GM23248 (cell line): ENCODE data around the gene THSD4. TPM values are rescaled to one million over a fixed set of nuclear protein-coding genes. Genes with fewer than 3 reads are reported as not detected.

Experiments
- DNase-seq: peaks from one replicate; pipeline ENCODE4 v3.0.0-alpha.2; 2015
- H2AFZ ChIP-seq: fragments of 200-600 bp; sonication (generic); 2 replicates; pipeline ENCODE4 v1.6.1; 2016; ENCODE audit warnings: antibody characterized with exemption
- H3F3A ChIP-seq: fragments of 200-600 bp; sonication (generic); 2 replicates; pipeline ENCODE4 v1.6.1; 2016; ENCODE audit warnings: mild to moderate bottlenecking, antibody characterized with exemption, mixed run types; ENCODE audit not compliant: insufficient read depth
- H3K27ac ChIP-seq: fragments of 200-600 bp; sonication (generic); 2 replicates; pipeline ENCODE4 v1.5.1; 2016; ENCODE audit warnings: mild to moderate bottlenecking
- H3K27me3 ChIP-seq: fragments of 200-600 bp; sonication (generic); replicated peaks from 2 replicates; pipeline ENCODE4 v1.6.1; 2016; ENCODE audit warnings: mild to moderate bottlenecking; ENCODE audit not compliant: insufficient read depth
- H3K36me3 ChIP-seq: fragments of 200-600 bp; sonication (generic); 2 replicates; pipeline ENCODE4 v1.6.1; 2016; ENCODE audit warnings: low read depth, mild to moderate bottlenecking
- H3K4me1 ChIP-seq: fragments of 200-600 bp; sonication (generic); 2 replicates; pipeline ENCODE4 v1.6.1; 2016; ENCODE audit warnings: mild to moderate bottlenecking; ENCODE audit not compliant: insufficient read depth
- H3K4me2 ChIP-seq: fragments of 200-600 bp; sonication (generic); one replicate; pipeline ENCODE4 v1.6.1; 2016; ENCODE audit warnings: mild to moderate bottlenecking; ENCODE audit not compliant: unreplicated experiment
- H3K4me3 ChIP-seq: fragments of 200-600 bp; sonication (generic); 2 replicates; pipeline ENCODE4 v1.5.1; 2016; ENCODE audit warnings: mild to moderate bottlenecking
- H3K79me2 ChIP-seq: fragments of 200-600 bp; sonication (generic); 2 replicates; pipeline ENCODE4 v1.6.1; 2016; ENCODE audit warnings: mild to moderate bottlenecking; ENCODE audit not compliant: insufficient read depth
- H3K9ac ChIP-seq: fragments of 200-600 bp; sonication (generic); 2 replicates; pipeline ENCODE4 v1.6.1; 2016; ENCODE audit warnings: mild to moderate bottlenecking
- H3K9me2 ChIP-seq: fragments of 200-600 bp; sonication (generic); 2 replicates; pipeline ENCODE4 v1.6.1; 2016; ENCODE audit warnings: mixed run types, mild to moderate bottlenecking, moderate library complexity; ENCODE audit not compliant: insufficient read depth
- H3K9me3 ChIP-seq: fragments of 200-600 bp; sonication (generic); one replicate; pipeline ENCODE4 v1.6.1; 2017; ENCODE audit warnings: low read depth
- H4K20me1 ChIP-seq: fragments of 200-600 bp; sonication (generic); 2 replicates; pipeline ENCODE4 v1.6.0; 2016; ENCODE audit not compliant: insufficient read depth
- EZH2 ChIP-seq: fragments of 200-600 bp; sonication (generic); IDR thresholded peaks from 2 replicates; pipeline ENCODE4 v1.6.1; 2018; ENCODE audit warnings: antibody characterized with exemption, mild to moderate bottlenecking; ENCODE audit not compliant: insufficient read depth, poor library complexity, severe bottlenecking
- EZH2phosphoT487 ChIP-seq: fragments of 200-600 bp; sonication (generic); IDR thresholded peaks from 2 replicates; pipeline ENCODE4 v1.6.1; 2018; ENCODE audit warnings: antibody characterized with exemption, moderate library complexity, mild to moderate bottlenecking, low read depth; ENCODE audit not compliant: insufficient read depth
- WGBS, 2 experiments: methylation state at CpG; one replicate each; pipeline ENCODE4 v1.1.6; 2015 to 2017; ENCODE audit warnings: low lambda C conversion rate in 2 of 2, low coverage in 1 of 2; ENCODE audit errors: missing lambda C conversion rate in 2 of 2; 5-methylcytosine and 5-hydroxymethylcytosine counted together
- in situ Hi-C: fragments of 300-500 bp; cut with MboI; formaldehyde crosslinking; loops from 2 replicates; pipeline ENCODE4 v1.15.0; 2020
- polyA plus RNA-seq: library from polyadenylated mRNA; unstranded; fragments of >200 nt; fragmentation: Nextera tagmentation; extraction: Ambion mirVana; gene quantifications from 2 replicates; pipeline ENCODE4 v1.2.1, GENCODE V29; 2016
- total RNA-seq: library from RNA; depleted of rRNA; stranded (reverse); fragments of >200 nt; shearing (Covaris generic); gene quantifications from 2 replicates; pipeline ENCODE4 v1.2.3, GENCODE V29; 2014

Gene THSD4
- total and polyA plus RNA-seq, 2 experiments from 2014 or later = 14.2 to 58.9 TPM

- in situ Hi-C loops = no loop called here
Observed at GRCh38 chr15:71362556-71362955, 247.3 kb downstream of the THSD4 start.

GRCh38 chr15:71362987-71363968 lies 248.0 kb downstream of the THSD4 start:
- 90 to 92% methylated on average over 11 of the region's 11 CpGs for WGBS, 2 experiments
- no peak overlapping the region for H3K4me2 ChIP-seq
- no peaks in the 10 kb centered on the region for H3K9me3 ChIP-seq
- H3K79me2 ChIP-seq = no peaks in the 10 kb centered on the region
- no peak overlapping the region for H3K4me3 ChIP-seq
- no peak overlapping the region for H3K9ac ChIP-seq
- TF ChIP-seq EZH2phosphoT487 (no peak), EZH2 (no peak)
- H3K27me3 ChIP-seq = no peaks in the 10 kb centered on the region
- no peak for DNase-seq
- H3K9me2 ChIP-seq = no peaks in the 10 kb centered on the region
- H4K20me1 ChIP-seq = no peaks in the 10 kb centered on the region
- H2AFZ ChIP-seq = no peak overlapping the region
- H3K4me1 ChIP-seq = no peaks in the 10 kb centered on the region
- in situ Hi-C loops = no loop called here
- H3F3A ChIP-seq = no peaks in the 10 kb centered on the region
- H3K36me3 ChIP-seq = no peaks in the 10 kb centered on the region
- H3K27ac ChIP-seq = no peak overlapping the region

More at GRCh38 chr15:71362556-71362955, 247.3 kb downstream of the THSD4 start:
- no peak for TF ChIP-seq EZH2
- TF ChIP-seq EZH2phosphoT487 = no peak
- Histone ChIP-seq H3K9me3 (no peaks in the 10 kb centered on the region), H3K4me2 (no peak overlapping the region), H3K9ac (no peak overlapping the region), H3F3A (no peaks in the 10 kb centered on the region), H3K27ac (no peak overlapping the region), H3K4me3 (no peak overlapping the region), H2AFZ (no peak overlapping the region), H4K20me1 (no peaks in the 10 kb centered on the region), H3K27me3 (no peaks in the 10 kb centered on the region), H3K79me2 (no peaks in the 10 kb centered on the region), H3K36me3 (no peaks in the 10 kb centered on the region), H3K9me2 (no peaks in the 10 kb centered on the region), H3K4me1 (no peaks in the 10 kb centered on the region)
- DNase-seq = no peak
- 78 to 79% methylated on average over 8 of the region's 8 CpGs for WGBS, 2 experiments

- TF ChIP-seq EZH2 = no peak
- no peak for TF ChIP-seq EZH2phosphoT487
- Histone ChIP-seq H3K4me2 (no peak overlapping the region), H3K27me3 (no peaks in the 10 kb centered on the region), H4K20me1 (no peaks in the 10 kb centered on the region), H3K79me2 (no peaks in the 10 kb centered on the region), H3K4me3 (no peak overlapping the region), H3K9me2 (no peaks in the 10 kb centered on the region), H3F3A (no peaks in the 10 kb centered on the region), H3K36me3 (no peaks in the 10 kb centered on the region), H3K9me3 (no peaks in the 10 kb centered on the region), H3K9ac (no peak overlapping the region), H2AFZ (no peak overlapping the region), H3K27ac (no peak overlapping the region), H3K4me1 (no peaks in the 10 kb centered on the region)
- in situ Hi-C loops = no loop called here
- WGBS, 2 experiments = 95 to 98% methylated on average over 5 of the region's 5 CpGs
- no peak for DNase-seq
Observed at GRCh38 chr15:71364117-71364584, 248.9 kb downstream of the THSD4 start.

GRCh38 chr15:71366522-71366921 lies 251.3 kb downstream of the THSD4 start:
- Histone ChIP-seq H3K79me2 (no peaks in the 10 kb centered on the region), H3K36me3 (no peaks in the 10 kb centered on the region), H3K27ac (no peak overlapping the region), H3K4me2 (no peak overlapping the region), H3K4me3 (no peak overlapping the region), H3K9me3 (no peaks in the 10 kb centered on the region), H4K20me1 (no peaks in the 10 kb centered on the region), H3K4me1 (no peaks in the 10 kb centered on the region), H2AFZ (no peak overlapping the region), H3K9me2 (no peaks in the 10 kb centered on the region), H3F3A (no peaks in the 10 kb centered on the region), H3K9ac (no peak overlapping the region), H3K27me3 (no peaks in the 10 kb centered on the region)
- TF ChIP-seq EZH2phosphoT487 (no peak), EZH2 (no peak)
- WGBS, 2 experiments = 76 to 78% methylated on average over 4 of the region's 4 CpGs
- DNase-seq = no peak
- in situ Hi-C loops = no loop called here
